Ishikawa (cell line): ENCODE results near the gene IL1RAPL1.

ENCODE experiments used
- EGR1 ChIP-seq: IDR thresholded peaks from 2 replicates; pipeline ENCODE4 v1.6.1; 2012
- MAX ChIP-seq: IDR thresholded peaks from 2 replicates; pipeline ENCODE4 v1.6.1; 2012
- REST ChIP-seq: IDR thresholded peaks from 2 replicates; pipeline ENCODE4 v1.6.1; 2012; ENCODE audit warnings: low read depth, mild to moderate bottlenecking
- USF1 ChIP-seq: IDR thresholded peaks from 2 replicates; pipeline ENCODE4 v1.6.1; 2012
- YY1 ChIP-seq: IDR thresholded peaks from 2 replicates; pipeline ENCODE4 v1.6.1; 2012; ENCODE audit warnings: low read depth
- ZBTB7A ChIP-seq: IDR thresholded peaks from 2 replicates; pipeline ENCODE4 v1.6.1; 2012; ENCODE audit warnings: low read depth

- no peak for TF ChIP-seq ZBTB7A
- TF ChIP-seq USF1: no peak
- no peak for TF ChIP-seq MAX
- no peak for TF ChIP-seq REST
- TF ChIP-seq YY1: no peak
- TF ChIP-seq EGR1: no peak
These were observed 890.6 kb downstream of the IL1RAPL1 start for GRCh38 chrX:29477878-29478277.
